HG03064 (cell line): ENCODE data around the gene CDKN1C.

Experiments used
- ATAC-seq: cut with Tn5 transposase; IDR thresholded peaks from one replicate; pipeline ENCODE4 v1.9.1; 2021; ENCODE audit warnings: low read depth; ENCODE audit not compliant: unreplicated experiment

Gene CDKN1C

DNA sequence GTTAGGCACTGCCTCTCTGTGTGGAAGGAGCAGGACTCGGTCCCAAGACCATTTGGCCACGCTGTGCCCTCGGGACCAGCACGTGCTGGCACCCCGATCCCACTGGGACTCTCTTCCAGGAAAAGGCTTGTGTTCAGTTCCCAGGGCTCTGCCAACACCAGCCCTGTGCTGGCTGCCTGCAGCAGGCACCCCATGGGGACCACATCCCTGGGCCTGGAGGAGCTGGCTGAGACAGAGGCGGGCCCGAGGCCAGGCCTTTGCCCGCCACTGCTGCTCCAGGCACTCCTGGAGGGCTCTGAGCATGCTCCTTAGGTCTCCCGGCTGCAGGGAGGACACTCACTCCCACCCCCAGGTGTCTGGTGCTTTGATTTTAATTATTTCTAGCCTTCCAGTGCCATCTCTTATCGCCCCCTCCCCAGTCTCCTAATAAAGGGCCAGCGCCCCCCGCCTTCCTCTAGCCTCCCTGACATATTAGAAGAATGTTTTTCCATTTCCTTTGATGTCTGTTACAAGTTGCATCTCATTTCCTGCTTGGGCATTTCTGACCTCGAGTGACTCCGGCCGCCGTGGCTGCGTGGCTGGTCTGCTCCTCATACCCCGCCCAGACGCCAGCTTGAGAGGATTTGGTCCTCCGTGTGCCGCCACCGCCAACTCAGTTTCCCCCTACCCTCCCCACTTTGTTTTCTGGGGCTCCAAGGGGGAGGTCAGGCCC lies 14.4 kb downstream of the CDKN1C start:
- no peak for ATAC-seq

DNA sequence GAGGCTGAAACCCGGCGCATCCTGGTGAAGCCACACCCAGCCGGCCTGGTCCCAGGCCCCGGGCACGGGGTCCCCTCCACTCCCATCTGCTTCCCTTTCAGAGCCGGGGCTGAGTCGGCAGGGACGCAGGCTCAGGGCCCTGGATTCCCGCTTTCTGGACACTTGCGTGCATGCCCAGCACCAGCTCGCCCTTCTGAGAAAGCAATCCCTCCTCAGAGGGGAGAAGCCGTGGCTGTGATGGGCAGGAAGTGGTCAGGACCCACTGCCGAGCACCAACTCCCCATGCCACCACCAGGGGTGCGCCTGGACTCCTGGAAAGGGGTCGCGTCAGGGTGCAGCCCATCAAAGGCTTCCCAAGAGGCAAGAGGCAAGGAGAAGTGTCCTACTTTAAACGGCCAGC lies 15.1 kb downstream of the CDKN1C start:
- no peak for ATAC-seq

DNA sequence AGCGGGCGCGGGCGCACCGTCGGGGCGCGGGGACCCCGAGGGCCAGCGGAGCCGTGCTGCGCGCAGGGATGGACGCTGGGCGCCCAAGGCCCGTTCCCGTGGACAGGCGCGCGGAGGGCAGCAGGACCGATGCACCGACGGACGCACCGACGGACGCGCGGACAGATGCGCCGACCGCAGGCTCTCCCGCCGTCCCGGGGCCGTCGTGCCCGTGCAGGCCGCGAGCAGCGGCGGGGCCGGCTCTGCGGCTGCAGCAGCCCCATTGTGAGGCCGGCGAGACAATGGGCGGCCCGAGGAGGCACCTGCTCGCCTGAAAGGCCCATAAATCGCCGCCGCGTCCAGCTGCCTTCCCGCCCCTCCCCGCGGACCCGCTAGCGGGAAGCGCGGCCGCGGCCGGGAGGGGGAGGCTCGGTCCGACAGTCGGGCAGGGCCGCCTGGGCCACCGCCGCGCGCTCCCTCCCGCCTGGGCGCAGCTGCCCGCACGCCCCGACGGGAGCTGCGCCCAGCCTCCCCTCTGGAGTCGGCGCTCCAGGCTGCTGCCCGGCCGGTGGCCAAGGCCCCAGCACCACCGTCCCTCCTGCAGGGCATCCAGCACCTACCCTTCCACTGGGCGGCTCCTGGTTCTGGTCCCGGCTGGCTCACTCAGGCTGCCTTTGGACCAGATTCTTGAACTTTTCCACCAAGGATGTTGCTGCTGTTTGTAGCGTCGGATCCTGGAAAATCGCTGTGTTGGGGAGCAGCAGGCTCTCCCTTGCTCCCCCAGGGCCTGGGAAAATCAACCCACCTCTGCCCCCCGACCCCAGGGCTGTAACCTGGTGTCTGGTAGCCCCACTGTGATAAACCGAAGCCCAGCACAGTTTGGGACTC lies 15.8 kb downstream of the CDKN1C start:
- no peak for ATAC-seq

DNA sequence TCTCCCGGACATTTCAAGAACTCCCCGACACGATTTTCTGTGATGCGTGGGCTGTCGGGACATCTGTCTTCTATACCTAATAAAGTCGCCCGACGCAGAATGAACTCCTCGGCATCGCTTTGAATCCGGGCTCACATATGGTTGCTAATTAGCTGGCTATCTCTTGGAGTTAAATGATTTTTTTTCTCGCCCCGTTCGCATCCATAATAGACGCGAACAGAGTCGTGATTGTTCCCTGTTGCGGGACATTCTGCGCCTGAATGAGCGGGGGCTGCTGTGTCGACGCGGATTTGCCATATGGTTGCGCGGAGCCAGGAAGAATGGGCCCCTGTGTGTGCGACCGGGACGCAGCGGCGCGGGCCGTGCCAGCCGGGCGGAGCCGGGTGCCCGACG lies 16.4 kb downstream of the CDKN1C start:
- ATAC-seq: no peak

DNA sequence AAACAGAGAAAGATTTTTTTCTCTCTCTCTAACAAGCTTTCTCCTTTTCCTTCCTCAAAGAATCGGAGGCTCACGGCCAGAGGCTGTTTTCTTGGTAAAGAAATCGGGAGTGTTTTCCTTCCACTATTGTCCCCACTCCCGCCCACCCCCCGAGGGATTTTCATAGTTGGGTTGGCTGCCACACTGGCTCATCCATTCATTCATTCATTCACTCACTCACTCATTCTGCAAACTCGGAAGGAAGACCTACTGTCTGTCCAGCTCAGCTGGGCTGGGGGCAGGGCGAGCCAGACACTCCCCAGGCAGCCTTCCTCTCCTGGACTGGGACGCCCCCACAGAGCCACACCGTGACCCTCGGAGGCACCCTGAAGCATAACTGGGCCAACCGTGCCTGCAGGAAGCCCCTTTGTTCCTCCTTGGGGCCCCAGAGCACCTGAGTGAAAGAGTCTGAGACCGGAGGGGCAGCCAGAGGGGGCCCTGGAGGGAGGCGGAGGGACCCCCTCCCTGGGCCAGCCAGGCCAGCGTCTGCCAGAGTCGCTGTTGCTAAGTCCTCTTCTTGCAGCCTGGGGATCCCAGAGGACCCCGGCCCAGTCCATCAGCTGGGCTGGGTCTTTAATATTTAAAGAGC lies 17.0 kb downstream of the CDKN1C start:
- no peak for ATAC-seq

DNA sequence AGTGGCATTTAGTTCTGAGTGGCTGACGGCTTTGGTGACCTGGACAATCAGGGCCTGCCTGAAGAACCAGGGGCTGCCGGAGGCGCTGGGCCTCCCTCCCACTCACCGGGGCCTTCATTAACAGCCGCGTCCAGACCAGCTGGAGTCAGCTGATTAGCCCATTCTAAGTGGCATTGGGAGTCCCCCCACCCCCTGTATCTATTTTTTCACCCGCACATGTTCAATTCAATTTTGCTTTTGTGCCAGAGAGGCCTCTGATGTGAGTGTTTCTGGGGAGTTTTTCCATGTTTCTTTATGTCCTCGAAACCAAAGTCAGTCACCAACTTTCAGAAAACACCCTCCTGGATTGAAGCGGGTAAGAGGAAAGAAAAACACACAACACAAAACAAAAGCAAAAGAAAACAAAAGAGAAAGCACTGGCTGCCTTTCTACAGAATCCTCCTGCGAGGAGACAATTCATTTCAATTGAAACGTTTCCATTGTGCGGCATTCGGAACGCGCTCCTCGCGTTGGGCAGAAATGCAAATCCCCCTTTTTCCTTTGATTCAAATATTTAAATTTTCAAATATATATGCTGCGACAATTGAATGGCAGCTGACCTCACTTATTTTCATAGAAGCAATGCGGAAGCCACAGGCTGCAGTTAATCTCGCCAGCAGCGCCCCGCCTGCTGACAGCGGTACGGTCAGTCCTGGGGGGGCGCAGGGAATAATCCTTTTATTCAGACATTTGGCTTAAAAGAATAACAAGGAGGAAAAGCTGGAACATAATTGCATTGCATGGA lies 17.7 kb downstream of the CDKN1C start:
- no peak for ATAC-seq

DNA sequence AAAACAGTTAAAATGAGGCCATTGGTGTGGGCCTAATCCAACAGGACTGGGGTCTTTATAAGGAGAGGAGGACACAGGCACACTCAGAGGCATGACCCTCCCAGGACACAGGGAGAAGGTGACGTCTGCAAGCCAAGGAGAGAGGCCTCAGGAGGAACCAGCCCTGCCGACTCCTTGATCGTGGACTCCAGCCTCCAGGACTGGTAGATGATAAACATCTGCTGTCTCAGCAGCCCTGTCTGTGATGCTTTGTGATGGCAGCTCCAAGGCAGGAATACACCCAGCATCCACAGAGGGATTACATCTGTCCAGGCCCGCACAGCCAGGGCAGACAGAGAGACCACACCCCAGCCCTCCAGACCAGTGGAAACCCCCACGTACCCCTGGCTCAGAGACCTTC lies 18.4 kb downstream of the CDKN1C start:
- no peak for ATAC-seq

DNA sequence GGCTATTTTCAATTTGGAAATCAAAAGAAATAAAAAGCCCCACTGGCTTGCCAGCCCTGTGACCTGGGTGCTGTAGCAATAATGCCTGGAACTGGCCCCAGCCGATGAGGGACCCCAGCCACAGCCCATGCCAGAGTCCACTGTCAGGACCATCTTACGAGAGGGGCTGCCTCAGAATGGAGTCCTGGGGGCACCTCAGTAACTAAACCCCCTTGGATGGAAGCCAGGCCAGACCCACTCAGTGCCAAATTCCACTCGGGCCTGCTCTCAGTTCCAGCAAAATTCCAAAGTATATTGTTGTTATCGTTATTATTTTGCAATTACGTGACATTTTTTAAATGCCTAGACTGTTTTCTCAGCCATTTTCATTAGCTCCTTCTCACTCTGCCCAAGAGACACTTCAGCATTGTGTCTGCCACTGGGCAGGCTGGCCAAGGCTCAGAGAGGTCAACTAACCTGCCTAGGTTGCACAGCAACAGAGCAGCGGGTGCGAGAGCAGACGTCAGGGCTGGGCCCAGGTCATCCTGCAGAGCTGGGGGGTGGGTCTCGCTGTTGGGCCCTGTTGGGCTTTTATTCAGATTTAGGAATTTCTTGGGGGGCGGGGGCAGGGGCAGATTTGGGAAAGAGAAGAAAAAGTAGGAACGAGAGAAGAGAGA lies 19.5 kb downstream of the CDKN1C start:
- no peak for ATAC-seq

DNA sequence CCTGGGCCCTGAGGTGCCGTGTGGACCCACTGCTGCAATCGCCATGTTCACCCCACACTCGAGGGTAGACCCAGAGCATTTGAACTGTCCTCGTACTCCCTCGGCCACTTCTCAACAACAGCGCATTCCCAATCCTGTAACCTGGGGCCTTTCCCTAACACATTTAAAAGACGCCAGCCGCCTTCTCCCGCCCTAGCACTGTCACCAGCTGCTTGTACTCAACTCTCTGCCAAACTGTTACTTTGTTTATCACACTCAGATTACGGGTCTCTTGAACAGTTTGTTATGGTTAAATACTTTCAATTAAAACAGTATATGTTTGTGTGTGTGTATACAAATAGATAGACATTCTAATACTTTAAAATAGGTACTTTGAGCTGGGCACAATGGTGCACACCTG lies 20.7 kb downstream of the CDKN1C start:
- ATAC-seq: no peak

DNA sequence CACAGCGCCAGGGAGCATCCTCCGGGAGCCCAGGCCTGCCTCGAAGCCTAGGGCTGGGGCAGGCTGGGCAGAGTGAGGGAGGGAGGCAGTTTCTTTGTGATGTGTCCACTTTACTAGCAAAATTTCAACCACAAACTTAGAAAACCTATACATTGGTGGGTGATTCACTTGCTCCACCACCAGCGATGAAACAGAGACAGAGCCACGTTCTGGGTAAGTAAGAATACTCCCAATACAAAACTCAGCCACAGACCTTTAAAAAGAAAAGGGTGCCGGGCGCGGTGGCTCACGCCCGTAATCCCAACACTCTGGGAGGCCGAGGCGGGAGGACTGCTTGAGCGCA lies 22.3 kb downstream of the CDKN1C start:
- no peak for ATAC-seq

DNA sequence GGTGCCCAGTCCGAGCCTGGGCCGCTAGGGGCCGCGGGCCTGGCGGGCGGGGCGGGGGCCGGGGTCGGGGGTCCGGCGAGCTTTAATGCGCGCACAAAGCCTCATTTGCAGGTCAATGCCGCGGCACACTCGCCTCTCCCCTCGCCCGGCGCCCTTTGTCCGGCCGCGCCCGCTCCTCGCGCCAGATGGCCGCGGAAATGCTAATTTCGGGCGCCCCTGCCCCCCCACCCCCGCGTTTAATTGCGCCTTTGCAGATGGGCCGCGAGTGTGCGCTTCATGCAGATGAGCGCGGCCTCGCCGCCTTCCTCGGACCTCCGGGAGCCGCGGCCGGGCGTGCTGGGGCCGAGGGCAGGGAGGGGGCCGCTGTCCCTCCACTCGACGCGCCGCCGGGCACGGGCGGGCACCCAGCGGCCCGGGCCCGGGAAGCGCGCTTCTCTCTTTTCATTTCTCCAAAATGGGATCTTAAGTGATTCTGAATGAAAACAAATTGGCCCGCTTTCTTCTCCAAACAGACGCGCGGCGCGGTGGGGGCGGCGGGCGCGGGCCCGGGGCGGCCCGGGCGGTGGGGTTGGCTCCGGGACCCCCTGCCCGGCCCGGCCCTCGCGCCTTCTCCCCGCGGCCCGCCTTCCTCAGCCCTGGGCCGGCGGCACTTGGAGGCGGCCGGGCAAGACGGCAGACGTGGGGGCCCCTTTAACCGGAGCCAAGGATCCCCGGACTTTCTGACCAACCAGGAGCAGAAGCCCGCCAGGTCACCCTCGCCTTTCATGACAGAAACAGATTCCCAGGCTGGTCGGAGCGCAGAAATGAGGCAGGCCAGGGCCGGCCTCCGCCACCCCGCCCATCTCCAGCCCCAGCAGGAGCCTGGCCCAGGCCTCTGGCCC lies 22.9 kb downstream of the CDKN1C start:
- ATAC-seq: no peak

DNA sequence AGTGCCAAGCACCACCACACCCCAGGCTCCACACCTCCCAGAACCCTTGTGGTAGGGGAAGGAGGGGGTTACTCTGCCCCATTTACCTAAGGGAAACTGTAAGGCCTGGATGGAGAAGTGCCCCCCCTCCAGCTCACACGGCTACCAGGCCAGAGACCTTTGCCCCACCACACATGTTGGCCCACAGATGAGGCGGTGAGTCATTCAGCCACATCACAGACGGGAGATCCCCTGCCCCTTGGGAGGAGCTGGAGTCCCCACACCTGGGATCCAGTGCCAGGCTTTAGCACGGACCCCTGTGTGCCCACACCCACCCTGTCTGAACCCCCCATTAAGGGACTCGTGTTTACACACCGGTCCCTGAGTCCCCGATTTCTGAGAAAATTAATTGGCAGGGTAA lies 24.9 kb downstream of the CDKN1C start:
- no peak for ATAC-seq

DNA sequence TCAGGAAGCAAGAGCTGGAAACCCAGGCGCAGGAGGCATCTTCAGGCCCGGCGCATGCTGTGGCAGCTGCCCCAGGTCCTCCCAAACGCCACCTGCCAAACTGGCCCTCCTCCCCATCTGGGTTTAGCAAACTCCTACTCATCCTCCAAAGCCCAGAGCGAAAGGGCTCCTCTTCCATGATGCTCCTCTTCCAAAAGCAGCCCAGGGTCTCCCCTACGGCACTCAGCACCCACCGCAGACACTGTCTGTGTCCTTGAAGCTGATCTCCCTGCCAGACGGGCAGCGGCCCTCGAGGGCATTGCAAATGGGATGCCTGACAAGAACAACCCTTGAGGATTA lies 25.9 kb downstream of the CDKN1C start:
- ATAC-seq: no peak

DNA sequence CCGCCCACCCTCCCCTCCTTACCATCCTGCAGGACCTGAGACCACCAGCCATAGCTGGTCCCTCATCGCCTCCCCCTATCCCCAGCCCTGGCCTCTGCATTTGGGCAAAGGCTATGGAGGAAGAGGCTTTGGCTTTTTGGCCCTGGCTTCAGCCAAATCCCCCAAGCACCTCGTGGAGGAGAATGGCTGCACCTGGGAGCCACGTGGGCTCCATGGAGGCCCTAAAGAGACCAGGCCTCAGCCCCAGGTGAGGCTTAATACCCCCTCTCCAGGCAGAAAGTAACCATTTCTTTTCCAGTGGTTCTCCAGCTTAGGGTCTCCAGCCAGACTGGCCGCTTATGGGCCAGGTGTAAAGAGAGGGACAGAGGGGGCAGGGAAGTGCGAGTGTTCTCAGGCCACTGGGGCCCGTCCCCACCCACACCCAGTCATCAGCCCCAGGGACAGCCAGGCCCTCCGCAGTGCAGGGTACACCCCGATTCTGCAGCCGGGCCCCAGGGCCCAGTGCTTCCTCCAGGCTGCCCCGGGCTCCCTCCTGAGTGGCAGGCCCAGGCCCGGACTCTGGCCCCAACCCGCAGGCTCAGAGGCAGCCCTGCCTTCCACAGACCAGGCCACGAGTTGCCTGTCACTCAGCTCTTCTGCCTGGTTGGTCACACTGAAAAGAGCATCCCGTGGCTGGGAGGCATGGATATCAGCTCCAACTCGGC lies 26.4 kb downstream of the CDKN1C start:
- ATAC-seq: no peak

DNA sequence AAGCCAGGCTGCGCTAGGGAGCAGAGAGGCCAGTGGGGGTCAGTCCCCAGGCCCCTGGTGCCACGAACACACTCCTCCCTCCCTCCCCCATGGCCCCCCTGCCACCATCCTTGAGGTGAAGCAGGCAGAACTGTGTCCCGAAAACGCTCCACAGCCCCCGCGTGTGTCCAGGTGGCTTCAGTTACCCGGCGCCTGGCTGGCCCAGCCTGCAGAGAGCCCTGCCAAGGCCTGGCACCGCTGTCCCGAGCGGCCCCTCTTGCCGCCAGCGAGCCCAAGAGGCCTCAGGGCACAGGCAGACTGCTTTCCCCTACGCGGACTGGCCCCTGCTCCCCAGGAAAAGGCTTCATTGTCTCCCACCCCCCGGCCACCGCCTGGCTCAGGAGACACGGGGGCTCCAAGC lies 27.7 kb downstream of the CDKN1C start:
- no peak for ATAC-seq

DNA sequence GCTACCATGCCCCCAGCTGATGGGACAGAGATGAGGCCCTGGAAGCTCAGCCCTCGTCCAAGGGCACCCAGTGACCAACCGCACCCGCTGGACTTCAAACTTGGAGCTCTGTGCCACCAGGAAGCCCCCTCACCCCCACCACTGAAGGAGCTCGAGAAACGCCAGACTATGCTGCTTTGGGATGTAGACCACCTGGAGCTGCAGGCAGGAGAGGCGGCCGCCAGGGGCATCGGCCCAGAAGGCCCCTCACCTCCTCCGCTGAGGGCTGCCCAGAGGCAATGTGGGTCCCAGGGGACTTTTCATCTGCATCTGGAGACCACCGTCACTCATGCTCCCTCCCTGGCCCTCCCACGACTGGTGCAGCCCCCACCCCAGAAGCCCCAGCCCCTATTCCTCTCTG lies 28.3 kb downstream of the CDKN1C start:
- ATAC-seq: no peak

DNA sequence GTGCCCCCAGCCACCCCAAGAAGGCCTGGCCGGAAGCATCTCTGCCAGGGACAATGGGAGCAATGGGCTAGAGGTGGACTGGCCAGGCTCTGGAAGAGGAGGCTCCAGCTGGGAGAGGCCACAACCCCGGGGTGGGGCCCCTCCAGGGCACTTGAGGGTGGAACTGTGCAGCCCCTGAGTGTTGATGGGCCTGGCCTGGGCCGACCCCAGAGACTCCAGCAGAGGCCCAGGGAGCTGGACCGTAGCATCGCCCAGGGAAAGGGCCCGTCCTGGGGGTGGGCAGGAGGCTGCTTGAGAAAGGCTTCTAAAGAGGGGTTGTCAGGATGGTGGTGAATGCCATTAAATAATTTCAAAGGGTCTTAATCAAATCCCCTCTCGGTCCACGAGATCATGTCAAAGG lies 30.4 kb downstream of the CDKN1C start:
- ATAC-seq: no peak

DNA sequence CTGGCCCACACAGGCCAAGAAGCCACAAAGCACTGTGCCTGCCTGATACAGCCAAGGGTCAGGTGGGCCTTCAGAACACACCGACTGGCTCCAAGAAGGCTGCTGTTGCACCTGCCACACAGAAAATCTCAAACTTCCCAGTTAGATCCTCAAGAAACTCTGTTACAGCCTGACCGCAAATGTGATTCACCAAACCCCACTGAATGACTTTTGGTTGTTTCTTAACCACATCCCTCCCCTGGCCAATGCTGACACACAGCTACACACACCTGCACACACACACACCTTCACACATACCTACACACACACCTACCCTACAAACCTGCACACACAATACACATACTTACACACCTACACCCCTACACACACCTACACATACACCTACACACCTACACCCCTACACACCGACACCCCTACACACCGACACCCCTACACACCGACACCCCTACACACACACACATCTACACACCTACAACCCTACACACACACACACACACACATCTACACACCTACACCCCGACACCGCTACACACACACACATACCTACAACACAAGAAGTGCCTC lies 31.5 kb downstream of the CDKN1C start:
- no peak for ATAC-seq

DNA sequence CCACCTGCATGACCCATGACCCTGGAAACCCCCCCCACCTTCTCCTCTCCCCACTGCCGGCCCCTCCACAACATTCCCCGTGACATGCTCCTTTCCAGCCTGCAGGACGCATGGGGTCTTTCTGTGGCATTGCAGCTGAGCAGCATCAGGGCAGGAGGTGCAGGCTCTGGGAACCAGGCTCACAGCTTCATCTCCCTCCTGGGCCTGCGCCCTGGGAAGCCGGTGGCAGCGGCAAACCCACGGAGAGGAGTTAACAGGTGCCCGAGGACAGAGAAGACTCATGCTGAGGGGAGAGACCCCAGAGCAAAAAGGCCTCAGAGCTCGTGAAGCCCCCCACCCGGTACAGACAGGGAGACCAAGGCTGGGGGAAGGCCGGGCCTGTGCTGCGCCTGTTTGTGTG lies 32.2 kb downstream of the CDKN1C start:
- ATAC-seq: no peak
